EL (cell line): ENCODE results near the gene TMEM213.

Experiments used
- DNase-seq: peaks from one replicate; pipeline ENCODE4 v3.0.0-alpha.2; 2016

The TMEM213 gene

GRCh38 chr7:138878051-138878450, 80.3 kb downstream of the TMEM213 start:
- no peak for DNase-seq

GRCh38 chr7:138878856-138879255, 81.1 kb downstream of the TMEM213 start:
- DNase-seq = no peak

- DNase-seq = no peak
Observed at GRCh38 chr7:138879356-138879755, 81.6 kb downstream of the TMEM213 start.

- DNase-seq = no peak
Observed at GRCh38 chr7:138880881-138881578, 83.2 kb downstream of the TMEM213 start.

- DNase-seq = no peak
Observed at GRCh38 chr7:138881579-138882188, 83.9 kb downstream of the TMEM213 start.

GRCh38 chr7:138882249-138882648, 84.5 kb downstream of the TMEM213 start:
- DNase-seq = no peak

- DNase-seq = no peak
Observed at GRCh38 chr7:138885383-138886147, 87.8 kb downstream of the TMEM213 start.

GRCh38 chr7:138886501-138886917, 88.7 kb downstream of the TMEM213 start:
- DNase-seq = peak; percentile 73

GRCh38 chr7:138887085-138887710, 89.4 kb downstream of the TMEM213 start:
- DNase-seq = no peak
